SU-DHL-6 (cell line): ENCODE data around the gene ADA.

Source experiments
- H2AFZ ChIP-seq: fragments of 200-600 bp; sonication (generic); 2 replicates; pipeline ENCODE4 v1.6.1; 2014; ENCODE audit warnings: low read depth, mild to moderate bottlenecking, moderate library complexity, mixed read lengths, antibody characterized with exemption, low read length; ENCODE audit not compliant: severe bottlenecking
- H3F3A ChIP-seq: fragments of 200-600 bp; shearing (Covaris generic); 2 replicates; pipeline ENCODE4 v1.6.0; 2016; ENCODE audit warnings: antibody characterized with exemption, mild to moderate bottlenecking; ENCODE audit not compliant: insufficient read depth
- H3K27ac ChIP-seq: fragments of 200-600 bp; sonication (generic); 2 replicates; pipeline ENCODE4 v1.5.1; 2016; ENCODE audit warnings: low read depth, mild to moderate bottlenecking, low read length, moderate library complexity, mixed read lengths
- H3K27me3 ChIP-seq: fragments of 200-600 bp; sonication (generic), shearing (Covaris generic); 2 replicates; pipeline ENCODE4 v1.6.0; 2014; ENCODE audit warnings: mild to moderate bottlenecking, low read length
- H3K36me3 ChIP-seq: fragments of 200-600 bp; sonication (generic); 2 replicates; pipeline ENCODE4 v1.6.1; 2014; ENCODE audit warnings: mild to moderate bottlenecking, low read length, mixed read lengths
- H3K4me2 ChIP-seq: fragments of 300-600, 200-600 bp; shearing (Covaris generic), sonication (generic); 2 replicates; pipeline ENCODE4 v1.6.0; 2014; ENCODE audit warnings: low read length, low read depth, mild to moderate bottlenecking; ENCODE audit not compliant: poor library complexity, severe bottlenecking
- H3K4me3 ChIP-seq: fragments of 200-600 bp; sonication (generic); 2 replicates; pipeline ENCODE4 v1.5.1; 2014; ENCODE audit warnings: antibody characterized with exemption, low read length, mild to moderate bottlenecking, mixed read lengths; ENCODE audit not compliant: insufficient read depth, poor library complexity, severe bottlenecking
- H3K79me2 ChIP-seq: fragments of 200-600 bp; sonication (generic); 2 replicates; pipeline ENCODE4 v1.6.1; 2014; ENCODE audit warnings: mild to moderate bottlenecking, low read length, moderate library complexity; ENCODE audit not compliant: insufficient read depth
- H3K9ac ChIP-seq: fragments of 200-600 bp; sonication (generic); 2 replicates; pipeline ENCODE4 v1.7.0; 2014; ENCODE audit warnings: mild to moderate bottlenecking, low read length
- H3K9me2 ChIP-seq: fragments of 200-600 bp; sonication (generic); replicated peaks from 2 replicates; pipeline ENCODE4 v1.6.1; 2014; ENCODE audit warnings: low read length; ENCODE audit not compliant: insufficient read depth
- H3K9me3 ChIP-seq: fragments of 200-600 bp; sonication (generic); 2 replicates; pipeline ENCODE4 v1.6.1; 2014; ENCODE audit warnings: low read length, mixed read lengths; ENCODE audit not compliant: insufficient read depth
- H4K20me1 ChIP-seq: fragments of 200-600 bp; sonication (generic); 2 replicates; pipeline ENCODE4 v1.6.1; 2014; ENCODE audit warnings: low read depth, mild to moderate bottlenecking, antibody characterized with exemption, low read length, moderate library complexity, mixed read lengths
- CTCF ChIP-seq: fragments of 200-600 bp; sonication (generic); IDR thresholded peaks from one replicate; pipeline ENCODE4 v1.5.1; 2017; ENCODE audit warnings: antibody characterized with exemption, mild to moderate bottlenecking, low read length, moderate library complexity; ENCODE audit not compliant: insufficient read depth, poor library complexity, severe bottlenecking
- EZH2phosphoT487 ChIP-seq: fragments of 200-600 bp; sonication (generic), shearing (Covaris generic); conservative IDR thresholded peaks from 2 replicates; pipeline ENCODE4 v1.6.1; 2018; ENCODE audit warnings: mild to moderate bottlenecking, antibody characterized with exemption, low read length, moderate library complexity, mixed read lengths

Gene ADA

GRCh38 chr20:44637522-44638372 lies 13.8 kb downstream of the ADA start:
- Histone ChIP-seq H4K20me1 (no peaks in the 10 kb centered on the region), H3K27me3 (no peaks in the 10 kb centered on the region), H3K9me3 (no peaks in the 10 kb centered on the region), H3K9ac (no peak overlapping the region), H3K9me2 (no peaks in the 10 kb centered on the region), H3K36me3 (no peaks in the 10 kb centered on the region), H3F3A (no peaks in the 10 kb centered on the region), H3K4me3 (no peak overlapping the region), H3K4me2 (no peak overlapping the region), H2AFZ (no peak overlapping the region), H3K79me2 (peaks cover 5% of the 10 kb centered on the region; the same call in 1 of the 2 replicates), H3K27ac (no peak overlapping the region)
- TF ChIP-seq EZH2phosphoT487 = no peak
- no peak for TF ChIP-seq CTCF

GRCh38 chr20:44637042-44637441 lies 14.5 kb downstream of the ADA start:
- H3K4me2 ChIP-seq = no peak overlapping the region
- H3K4me3 ChIP-seq = no peak overlapping the region
- no peak for TF ChIP-seq EZH2phosphoT487
- TF ChIP-seq CTCF = no peak
- no peaks in the 10 kb centered on the region for H3K9me3 ChIP-seq
- H3K79me2 ChIP-seq = peaks cover 2% of the 10 kb centered on the region; the same call in 1 of the 2 replicates
- no peak overlapping the region for H3K9ac ChIP-seq
- H3K27ac ChIP-seq = no peak overlapping the region
- H3K36me3 ChIP-seq = no peaks in the 10 kb centered on the region
- H3K27me3 ChIP-seq = no peaks in the 10 kb centered on the region
- H3K9me2 ChIP-seq = no peaks in the 10 kb centered on the region
- no peak overlapping the region for H2AFZ ChIP-seq
- no peaks in the 10 kb centered on the region for H4K20me1 ChIP-seq
- H3F3A ChIP-seq = no peaks in the 10 kb centered on the region

GRCh38 chr20:44635877-44636276 lies 15.6 kb downstream of the ADA start:
- Histone ChIP-seq H3K4me2 (no peak overlapping the region), H3K27ac (no peak overlapping the region), H3K36me3 (no peaks in the 10 kb centered on the region), H3K9me3 (no peaks in the 10 kb centered on the region), H3F3A (no peaks in the 10 kb centered on the region), H3K9me2 (no peaks in the 10 kb centered on the region), H3K27me3 (no peaks in the 10 kb centered on the region), H3K4me3 (no peak overlapping the region), H3K9ac (no peak overlapping the region), H3K79me2 (no peaks in the 10 kb centered on the region), H4K20me1 (no peaks in the 10 kb centered on the region), H2AFZ (no peak overlapping the region)
- TF ChIP-seq EZH2phosphoT487 (no peak), CTCF (no peak)
